ENCODE results near the gene WDR4. TPM values are rescaled to one million over a fixed set of nuclear protein-coding genes. Genes with fewer than 3 reads are reported as not detected.

Gene WDR4
- total RNA-seq, 1 experiment from 2014 or later = 35.3 TPM

- H3K79me2 ChIP-seq (ENCODE audit: low read length) = no peaks in the 10 kb centered on the region
- H2AFZ ChIP-seq (ENCODE audit: low read length) = no peak overlapping the region
- no peaks in the 10 kb centered on the region for H3K36me3 ChIP-seq (ENCODE audit: low read depth, low read length)
- no peak overlapping the region for H3K4me2 ChIP-seq (ENCODE audit: low read length)
- no peak for ATAC-seq
- no peaks in the 10 kb centered on the region for H3F3A ChIP-seq (ENCODE audit: low read length, unreplicated experiment)
- H3K4me3 ChIP-seq (ENCODE audit: low read length) = no peak overlapping the region
- peaks cover 10% of the 10 kb centered on the region; the same call in 1 of the 2 replicates for H3K27me3 ChIP-seq (ENCODE audit: low read length)
- BruUV-seq (replicated peaks) = no TSS peak
- intact Hi-C loops (cut with micrococcal nuclease) = no loop called here
- no peak for DNase-seq
- ChIA-PET POLR2A (ENCODE audit: unreplicated experiment) (no interaction called here), CTCF (no interaction called here)
- TF ChIP-seq EZH2phosphoT487 (IDR thresholded peaks at IDR 0.05; ENCODE audit: borderline replicate concordance, low read length) (no peak), CTCF (conservative IDR thresholded peaks at IDR 0.05; ENCODE audit: low read depth, low read length) (no peak)
- H4K20me1 ChIP-seq (ENCODE audit: low read length) = no peaks in the 10 kb centered on the region
- H3K9me2 ChIP-seq (replicated peaks; ENCODE audit: low read length) = no peaks in the 10 kb centered on the region
- H3K9me3 ChIP-seq (ENCODE audit: low read length) = 0 out of 2 replicates have a peak, but pooled peaks cover 7% of the 10 kb centered on the region
- H3K4me1 ChIP-seq (ENCODE audit: insufficient read depth, low read length) = no peaks in the 10 kb centered on the region
- H3K27ac ChIP-seq (ENCODE audit: low read length) = no peak overlapping the region
- H3K9ac ChIP-seq (ENCODE audit: low read length) = no peak overlapping the region
Observed at GRCh38 chr21:42820616-42821465, 58.5 kb downstream of the WDR4 start.

- DNase-seq (no peak), ATAC-seq (no peak)
- ChIA-PET POLR2A (ENCODE audit: unreplicated experiment) (no interaction called here), CTCF (no interaction called here)
- Histone ChIP-seq H3K9me2 (replicated peaks; ENCODE audit: low read length) (no peaks in the 10 kb centered on the region), H3K79me2 (ENCODE audit: low read length) (no peaks in the 10 kb centered on the region), H3K4me1 (ENCODE audit: insufficient read depth, low read length) (no peaks in the 10 kb centered on the region), H3K9me3 (ENCODE audit: low read length) (peaks cover 13% of the 10 kb centered on the region), H2AFZ (ENCODE audit: low read length) (no peak overlapping the region), H4K20me1 (ENCODE audit: low read length) (no peaks in the 10 kb centered on the region), H3K27ac (ENCODE audit: low read length) (no peak overlapping the region), H3K4me2 (ENCODE audit: low read length) (no peak overlapping the region), H3K27me3 (ENCODE audit: low read length) (0 out of 2 replicates have a peak, but pooled peaks cover 5% of the 10 kb centered on the region), H3K4me3 (ENCODE audit: low read length) (no peak overlapping the region), H3K36me3 (ENCODE audit: low read depth, low read length) (no peaks in the 10 kb centered on the region), H3F3A (ENCODE audit: low read length, unreplicated experiment) (no peaks in the 10 kb centered on the region), H3K9ac (ENCODE audit: low read length) (no peak overlapping the region)
- TF ChIP-seq EZH2 (IDR thresholded peaks at IDR 0.05; ENCODE audit: low read length, unreplicated experiment) = no peak
- TF ChIP-seq CTCF (conservative IDR thresholded peaks at IDR 0.05; ENCODE audit: low read depth, low read length) = no peak
- TF ChIP-seq EZH2phosphoT487 (IDR thresholded peaks at IDR 0.05; ENCODE audit: borderline replicate concordance, low read length) = no peak
- intact Hi-C loops (cut with micrococcal nuclease) = loop anchor here (2.0 to 10.0 kb wide), 4 partner anchors 95 to 227 kb away; partner anchors contain the start of gene PDE9A
- BruUV-seq (replicated peaks) = no TSS peak
Observed at GRCh38 chr21:42819861-42820615, 59.3 kb downstream of the WDR4 start.

Measured in PC-3 (cell line).